ENCODE data around the gene MAST4. TPM values are rescaled to one million over a fixed set of nuclear protein-coding genes. Genes with fewer than 3 reads are reported as not detected.

MAST4 gene
- total and polyA plus RNA-seq, 4 donors = 3.7 to 9.5 (median 6.5) TPM

- DNase-seq (ENCODE audit: low spot score) = no peak
- Histone ChIP-seq H3K36me3 (ENCODE audit: control insufficient read depth in 4 of 4, insufficient read depth in 3 of 4, low read depth in 1 of 4, low read length in 3 of 4) (peaks cover 0 to 6% (median 1%) of the 10 kb centered on the region in 4 donors), H3K9me3 (ENCODE audit: control insufficient read depth in 4 of 4, low read length in 3 of 4) (no peaks in the 10 kb centered on the region), H3K4me3 (ENCODE audit: low read depth in 1 of 3, low read length in 3 of 3) (no peak overlapping the region), H3K27me3 (ENCODE audit: control insufficient read depth in 4 of 4, insufficient read depth in 4 of 4, low read length in 3 of 4) (no peaks in the 10 kb centered on the region), H3K4me1 (ENCODE audit: control insufficient read depth in 4 of 4, insufficient read depth in 4 of 4, low read length in 3 of 4) (peaks cover 9 to 16% (median 12%) of the 10 kb centered on the region in 4 donors), H3K27ac (ENCODE audit: low read depth in 1 of 2, low read length in 2 of 2) (no peak overlapping the region), H3K9ac (ENCODE audit: low read depth in 1 of 2, low read length in 2 of 2) (no peak overlapping the region)
- TF ChIP-seq NR2F2 (IDR thresholded peaks at IDR 0.05) (no peak), HNF4A (conservative IDR thresholded peaks at IDR 0.05) (no peak), GABPA (IDR thresholded peaks at IDR 0.05 in 1 of 2, conservative IDR thresholded peaks at IDR 0.05 in 1 of 2) (no peak), RXRA (IDR thresholded peaks at IDR 0.05) (no peak), TAF1 (conservative IDR thresholded peaks at IDR 0.05) (no peak), HNF4G (IDR thresholded peaks at IDR 0.05) (no peak), RAD21 (IDR thresholded peaks at IDR 0.05) (no peak), YY1 (IDR thresholded peaks at IDR 0.05) (no peak), EGR1 (IDR thresholded peaks at IDR 0.05; ENCODE audit: low read depth in 2 of 2) (no peak), FOXA2 (IDR thresholded peaks at IDR 0.05) (no peak), JUND (IDR thresholded peaks at IDR 0.05) (no peak), ZBTB33 (IDR thresholded peaks at IDR 0.05) (no peak), REST (IDR thresholded peaks at IDR 0.05) (no peak)
- TF ChIP-seq, protein P1, sequence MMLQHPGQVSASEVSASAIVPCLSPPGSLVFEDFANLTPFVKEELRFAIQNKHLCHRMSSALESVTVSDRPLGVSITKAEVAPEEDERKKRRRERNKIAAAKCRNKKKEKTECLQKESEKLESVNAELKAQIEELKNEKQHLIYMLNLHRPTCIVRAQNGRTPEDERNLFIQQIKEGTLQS (IDR thresholded peaks at IDR 0.05) = no peak
- TF ChIP-seq, protein P2, sequence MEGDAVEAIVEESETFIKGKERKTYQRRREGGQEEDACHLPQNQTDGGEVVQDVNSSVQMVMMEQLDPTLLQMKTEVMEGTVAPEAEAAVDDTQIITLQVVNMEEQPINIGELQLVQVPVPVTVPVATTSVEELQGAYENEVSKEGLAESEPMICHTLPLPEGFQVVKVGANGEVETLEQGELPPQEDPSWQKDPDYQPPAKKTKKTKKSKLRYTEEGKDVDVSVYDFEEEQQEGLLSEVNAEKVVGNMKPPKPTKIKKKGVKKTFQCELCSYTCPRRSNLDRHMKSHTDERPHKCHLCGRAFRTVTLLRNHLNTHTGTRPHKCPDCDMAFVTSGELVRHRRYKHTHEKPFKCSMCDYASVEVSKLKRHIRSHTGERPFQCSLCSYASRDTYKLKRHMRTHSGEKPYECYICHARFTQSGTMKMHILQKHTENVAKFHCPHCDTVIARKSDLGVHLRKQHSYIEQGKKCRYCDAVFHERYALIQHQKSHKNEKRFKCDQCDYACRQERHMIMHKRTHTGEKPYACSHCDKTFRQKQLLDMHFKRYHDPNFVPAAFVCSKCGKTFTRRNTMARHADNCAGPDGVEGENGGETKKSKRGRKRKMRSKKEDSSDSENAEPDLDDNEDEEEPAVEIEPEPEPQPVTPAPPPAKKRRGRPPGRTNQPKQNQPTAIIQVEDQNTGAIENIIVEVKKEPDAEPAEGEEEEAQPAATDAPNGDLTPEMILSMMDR (IDR thresholded peaks at IDR 0.05; ENCODE audit: low read depth, low read length, missing input control) = no peak
- TF ChIP-seq, protein P3, sequence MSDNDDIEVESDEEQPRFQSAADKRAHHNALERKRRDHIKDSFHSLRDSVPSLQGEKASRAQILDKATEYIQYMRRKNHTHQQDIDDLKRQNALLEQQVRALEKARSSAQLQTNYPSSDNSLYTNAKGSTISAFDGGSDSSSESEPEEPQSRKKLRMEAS (IDR thresholded peaks at IDR 0.05) = no peak
- WGBS = 92% methylated on average over 2 of the region's 2 CpGs
Measured at GRCh38 chr5:67090040-67090439, 493.8 kb downstream of the MAST4 start.

- H3K36me3 ChIP-seq (ENCODE audit: control insufficient read depth in 4 of 4, insufficient read depth in 3 of 4, low read depth in 1 of 4, low read length in 3 of 4) = peaks cover 0 to 6% (median 1%) of the 10 kb centered on the region in 4 donors
- no peaks in the 10 kb centered on the region for H3K27me3 ChIP-seq (ENCODE audit: control insufficient read depth in 4 of 4, insufficient read depth in 4 of 4, low read length in 3 of 4)
- 98% methylated on average over 5 of the region's 5 CpGs for whole genome bisulfite sequencing
- no peak overlapping the region for H3K9ac ChIP-seq (ENCODE audit: low read depth in 1 of 2, low read length in 2 of 2)
- H3K4me1 ChIP-seq (ENCODE audit: control insufficient read depth in 4 of 4, insufficient read depth in 4 of 4, low read length in 3 of 4) = peaks cover 9 to 19% (median 13%) of the 10 kb centered on the region in 4 donors
- no peaks in the 10 kb centered on the region for H3K9me3 ChIP-seq (ENCODE audit: control insufficient read depth in 4 of 4, low read length in 3 of 4)
- no peak overlapping the region for H3K27ac ChIP-seq (ENCODE audit: low read depth in 1 of 2, low read length in 2 of 2)
- H3K4me3 ChIP-seq (ENCODE audit: low read depth in 1 of 3, low read length in 3 of 3) = no peak overlapping the region
- no peak for DNase-seq (ENCODE audit: low spot score)
- no peak for TF ChIP-seq FOXA1 (IDR thresholded peaks at IDR 0.05)
- TF ChIP-seq, protein P2 (IDR thresholded peaks at IDR 0.05; ENCODE audit: low read depth, low read length, missing input control) = no peak
- TF ChIP-seq EGR1 (IDR thresholded peaks at IDR 0.05; ENCODE audit: low read depth in 2 of 2) = no peak
- TF ChIP-seq HNF4G (IDR thresholded peaks at IDR 0.05) = no peak
- no peak for TF ChIP-seq ZBTB33 (IDR thresholded peaks at IDR 0.05)
- TF ChIP-seq, protein P3 (IDR thresholded peaks at IDR 0.05) = no peak
Measured at GRCh38 chr5:67090593-67090992, 494.4 kb downstream of the MAST4 start.

Data from liver (tissue), 9 donors.